ENCODE measurements around the gene PTGES3L. TPM values are rescaled to one million over a fixed set of nuclear protein-coding genes. Genes with fewer than 3 reads are reported as not detected.

The PTGES3L gene
- total RNA-seq, 1 experiment from 2014 or later: 0.74 TPM

DNA sequence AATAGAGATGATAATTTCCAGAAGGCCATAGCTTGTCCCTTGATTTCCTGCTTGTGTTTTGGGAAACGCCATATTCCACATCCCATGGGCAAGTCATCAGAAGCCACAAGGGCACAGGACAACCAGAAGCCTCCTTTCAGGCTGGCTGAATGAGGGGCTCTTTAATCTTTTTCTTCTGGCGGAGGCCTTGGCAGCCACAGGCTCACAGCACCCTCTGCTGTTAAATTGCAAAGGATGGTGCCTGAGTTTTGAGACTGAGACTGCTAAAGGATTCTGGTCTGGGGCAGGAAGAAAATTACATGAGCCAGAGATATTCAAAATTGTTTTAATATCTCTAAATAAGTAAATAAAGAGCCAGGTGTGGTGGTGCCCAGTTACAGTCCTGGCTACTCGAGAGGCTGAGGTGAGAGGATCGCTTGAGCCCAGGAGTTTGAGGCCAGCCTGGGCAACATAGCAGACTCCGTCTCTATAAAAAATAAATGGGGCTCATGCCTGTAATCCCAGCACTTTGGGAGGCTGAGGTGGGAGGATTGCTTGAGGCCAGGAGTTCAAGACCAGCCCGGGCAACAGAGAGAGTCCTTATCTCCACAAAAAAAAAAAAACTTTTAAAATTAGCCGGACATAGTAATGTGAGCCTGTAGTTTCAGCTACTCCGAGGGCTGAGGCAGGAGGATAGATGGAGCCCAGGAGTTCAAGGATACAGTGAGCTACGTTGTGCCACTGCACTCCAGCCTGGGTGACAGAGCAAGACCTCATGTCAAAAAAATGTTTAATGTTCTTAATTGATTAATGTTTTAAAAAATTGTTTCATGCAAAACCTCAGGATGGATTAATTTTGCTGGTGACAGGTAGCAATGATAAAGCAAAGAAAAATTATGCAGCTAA, 41.9 kb downstream of the PTGES3L start:
- Histone ChIP-seq H3K27me3 (ENCODE audit: control insufficient read depth, insufficient read depth, low read length) (no peaks in the 10 kb centered on the region), H3K36me3 (ENCODE audit: control insufficient read depth, insufficient read depth, low read length) (no peaks in the 10 kb centered on the region), H3K4me3 (ENCODE audit: low read depth in 2 of 2, low read length in 2 of 2) (no peak overlapping the region), H3K4me1 (ENCODE audit: control insufficient read depth, insufficient read depth, low read length) (no peaks in the 10 kb centered on the region), H3K9me3 (ENCODE audit: control insufficient read depth, insufficient read depth, low read depth, low read length) (no peaks in the 10 kb centered on the region), H3K27ac (ENCODE audit: low read length) (no peak overlapping the region)
- in situ Hi-C loops (cut with HindIII; ENCODE audit: low pct_unique_long_range_greater_than_20kb, low sequenced_read_pairs): no loop called here
- peak; percentile 78 for TF ChIP-seq CTCF (IDR thresholded peaks at IDR 0.05)
- TF ChIP-seq SIN3A (IDR thresholded peaks at IDR 0.05; ENCODE audit: borderline replicate concordance, insufficient read depth, low read depth, low read length): no peak
- BruUV-seq (replicated peaks): no TSS peak
- ATAC-seq: peak; percentile 93
- intact Hi-C loops (cut with micrococcal nuclease; ENCODE audit: unreplicated experiment): loop anchor here (5.0 kb wide), 2 partner anchors 91 to 216 kb away; no protein-coding TSS in a partner anchor
- CTCF ChIA-PET: interaction anchor here (0.7 to 0.9 kb wide), 4 partner anchors 60 to 350 kb away, joined by 3 to 4 read pairs (median 3); partner anchors contain the start of gene RPL27
- no peak for DNase-seq (ENCODE audit: low read depth, low spot score)
- POLR2A ChIA-PET: interaction anchor here (0.7 kb wide), 1 partner anchor 384 kb away, joined by 4 read pairs; no protein-coding TSS in a partner anchor

GRCh38 chr17:42929497-42929844, 50.4 kb downstream of the PTGES3L start:
- in situ Hi-C loops (cut with HindIII; ENCODE audit: low pct_unique_long_range_greater_than_20kb, low sequenced_read_pairs) (no loop called here), intact Hi-C loops (cut with micrococcal nuclease; ENCODE audit: unreplicated experiment) (no loop called here)
- H3K4me1 ChIP-seq (ENCODE audit: control insufficient read depth, insufficient read depth, low read length): no peaks in the 10 kb centered on the region
- DNase-seq (ENCODE audit: low read depth, low spot score) (no peak), ATAC-seq (no peak)
- POLR2A ChIA-PET: interaction anchor here (0.6 kb wide), 1 partner anchor 10 kb away, joined by 7 read pairs; no protein-coding TSS in a partner anchor
- no peaks in the 10 kb centered on the region for H3K9me3 ChIP-seq (ENCODE audit: control insufficient read depth, insufficient read depth, low read depth, low read length)
- CTCF ChIA-PET: interaction anchor here (0.7 to 1.1 kb wide), 2 partner anchors 84 to 86 kb away, joined by 3 to 8 read pairs; no protein-coding TSS in a partner anchor
- BruUV-seq (replicated peaks): no TSS peak
- H3K27me3 ChIP-seq (ENCODE audit: control insufficient read depth, insufficient read depth, low read length): no peaks in the 10 kb centered on the region
- TF ChIP-seq TCF7L2 (IDR thresholded peaks at IDR 0.05; ENCODE audit: low read depth, low read length) (no peak), POLR2AphosphoS5 (IDR thresholded peaks at IDR 0.05; ENCODE audit: low read depth, low read length) (no peak), CTCF (IDR thresholded peaks at IDR 0.05) (peak; percentile 20), SIN3A (IDR thresholded peaks at IDR 0.05; ENCODE audit: borderline replicate concordance, insufficient read depth, low read depth, low read length) (no peak)
- TF ChIP-seq, protein P1, sequence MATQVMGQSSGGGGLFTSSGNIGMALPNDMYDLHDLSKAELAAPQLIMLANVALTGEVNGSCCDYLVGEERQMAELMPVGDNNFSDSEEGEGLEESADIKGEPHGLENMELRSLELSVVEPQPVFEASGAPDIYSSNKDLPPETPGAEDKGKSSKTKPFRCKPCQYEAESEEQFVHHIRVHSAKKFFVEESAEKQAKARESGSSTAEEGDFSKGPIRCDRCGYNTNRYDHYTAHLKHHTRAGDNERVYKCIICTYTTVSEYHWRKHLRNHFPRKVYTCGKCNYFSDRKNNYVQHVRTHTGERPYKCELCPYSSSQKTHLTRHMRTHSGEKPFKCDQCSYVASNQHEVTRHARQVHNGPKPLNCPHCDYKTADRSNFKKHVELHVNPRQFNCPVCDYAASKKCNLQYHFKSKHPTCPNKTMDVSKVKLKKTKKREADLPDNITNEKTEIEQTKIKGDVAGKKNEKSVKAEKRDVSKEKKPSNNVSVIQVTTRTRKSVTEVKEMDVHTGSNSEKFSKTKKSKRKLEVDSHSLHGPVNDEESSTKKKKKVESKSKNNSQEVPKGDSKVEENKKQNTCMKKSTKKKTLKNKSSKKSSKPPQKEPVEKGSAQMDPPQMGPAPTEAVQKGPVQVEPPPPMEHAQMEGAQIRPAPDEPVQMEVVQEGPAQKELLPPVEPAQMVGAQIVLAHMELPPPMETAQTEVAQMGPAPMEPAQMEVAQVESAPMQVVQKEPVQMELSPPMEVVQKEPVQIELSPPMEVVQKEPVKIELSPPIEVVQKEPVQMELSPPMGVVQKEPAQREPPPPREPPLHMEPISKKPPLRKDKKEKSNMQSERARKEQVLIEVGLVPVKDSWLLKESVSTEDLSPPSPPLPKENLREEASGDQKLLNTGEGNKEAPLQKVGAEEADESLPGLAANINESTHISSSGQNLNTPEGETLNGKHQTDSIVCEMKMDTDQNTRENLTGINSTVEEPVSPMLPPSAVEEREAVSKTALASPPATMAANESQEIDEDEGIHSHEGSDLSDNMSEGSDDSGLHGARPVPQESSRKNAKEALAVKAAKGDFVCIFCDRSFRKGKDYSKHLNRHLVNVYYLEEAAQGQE (IDR thresholded peaks at IDR 0.05; ENCODE audit: insufficient read depth in 1 of 2, low read depth in 2 of 2, low read length in 1 of 2): no peak
- no peak overlapping the region for H3K4me3 ChIP-seq (ENCODE audit: low read depth in 2 of 2, low read length in 2 of 2)
- H3K36me3 ChIP-seq (ENCODE audit: control insufficient read depth, insufficient read depth, low read length): no peaks in the 10 kb centered on the region
- no peak overlapping the region for H3K27ac ChIP-seq (ENCODE audit: low read length)
